Chondrocyte (in vitro differentiated cells): Measurements from ENCODE around the gene TENM3. TPM values are rescaled to one million over a fixed set of nuclear protein-coding genes. Genes with fewer than 3 reads are reported as not detected.
A peak's percentile ranks its signal among the peaks of the same experiment; 100 is the strongest.

Source experiments
- DNase-seq: peaks from one replicate; pipeline ENCODE4 v3.0.0; 2021; ENCODE audit warnings: mixed read lengths, low spot score
- H3K27ac Mint-ChIP-seq: one replicate; pipeline ENCODE4 v1.8.0; 2021; ENCODE audit warnings: mild to moderate bottlenecking, moderate library complexity, mixed read lengths; ENCODE audit not compliant: unreplicated experiment
- H3K27me3 Mint-ChIP-seq: 2 replicates; pipeline ENCODE4 v1.8.0; 2021; ENCODE audit warnings: low read depth, mixed read lengths
- H3K36me3 Mint-ChIP-seq: 2 replicates; pipeline ENCODE4 v1.8.0; 2021; ENCODE audit warnings: low read depth, mixed read lengths
- H3K4me1 Mint-ChIP-seq: 2 replicates; pipeline ENCODE4 v1.8.0; 2021; ENCODE audit warnings: low read depth, mild to moderate bottlenecking, mixed read lengths
- H3K4me3 Mint-ChIP-seq: one replicate; pipeline ENCODE4 v1.8.0; 2021; ENCODE audit warnings: mild to moderate bottlenecking, moderate library complexity, mixed read lengths; ENCODE audit not compliant: unreplicated experiment
- H3K9me3 Mint-ChIP-seq: 2 replicates; pipeline ENCODE4 v1.8.0; 2021; ENCODE audit warnings: low read depth, mixed read lengths
- total RNA-seq: library from RNA; stranded (reverse); gene quantifications from 3 replicates; pipeline ENCODE4 v1.2.1, GENCODE V29; 2021
- TF ChIP-seq, protein P1 (sequence below): fragments of 200-600 bp; sonication (generic); IDR thresholded peaks from 2 replicates; pipeline ENCODE4 v1.5.0; 2021; ENCODE audit warnings: antibody characterized with exemption, mild to moderate bottlenecking, moderate library complexity

TENM3 gene
- total RNA-seq, 1 donor from 2014 or later = 87.6 TPM

- no peaks in the 10 kb centered on the region for H3K36me3 Mint-ChIP-seq
- H3K9me3 Mint-ChIP-seq = no peaks in the 10 kb centered on the region
- H3K27ac Mint-ChIP-seq = peak overlapping the region; percentile 52
- no peak overlapping the region for H3K4me3 Mint-ChIP-seq
- TF ChIP-seq, protein P1, sequence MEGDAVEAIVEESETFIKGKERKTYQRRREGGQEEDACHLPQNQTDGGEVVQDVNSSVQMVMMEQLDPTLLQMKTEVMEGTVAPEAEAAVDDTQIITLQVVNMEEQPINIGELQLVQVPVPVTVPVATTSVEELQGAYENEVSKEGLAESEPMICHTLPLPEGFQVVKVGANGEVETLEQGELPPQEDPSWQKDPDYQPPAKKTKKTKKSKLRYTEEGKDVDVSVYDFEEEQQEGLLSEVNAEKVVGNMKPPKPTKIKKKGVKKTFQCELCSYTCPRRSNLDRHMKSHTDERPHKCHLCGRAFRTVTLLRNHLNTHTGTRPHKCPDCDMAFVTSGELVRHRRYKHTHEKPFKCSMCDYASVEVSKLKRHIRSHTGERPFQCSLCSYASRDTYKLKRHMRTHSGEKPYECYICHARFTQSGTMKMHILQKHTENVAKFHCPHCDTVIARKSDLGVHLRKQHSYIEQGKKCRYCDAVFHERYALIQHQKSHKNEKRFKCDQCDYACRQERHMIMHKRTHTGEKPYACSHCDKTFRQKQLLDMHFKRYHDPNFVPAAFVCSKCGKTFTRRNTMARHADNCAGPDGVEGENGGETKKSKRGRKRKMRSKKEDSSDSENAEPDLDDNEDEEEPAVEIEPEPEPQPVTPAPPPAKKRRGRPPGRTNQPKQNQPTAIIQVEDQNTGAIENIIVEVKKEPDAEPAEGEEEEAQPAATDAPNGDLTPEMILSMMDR = no peak
- no peak for DNase-seq
- no peaks in the 10 kb centered on the region for H3K27me3 Mint-ChIP-seq
- peaks cover 13% of the 10 kb centered on the region for H3K4me1 Mint-ChIP-seq
Observed at GRCh38 chr4:182582245-182582644, 339.0 kb downstream of the TENM3 start.

DNA sequence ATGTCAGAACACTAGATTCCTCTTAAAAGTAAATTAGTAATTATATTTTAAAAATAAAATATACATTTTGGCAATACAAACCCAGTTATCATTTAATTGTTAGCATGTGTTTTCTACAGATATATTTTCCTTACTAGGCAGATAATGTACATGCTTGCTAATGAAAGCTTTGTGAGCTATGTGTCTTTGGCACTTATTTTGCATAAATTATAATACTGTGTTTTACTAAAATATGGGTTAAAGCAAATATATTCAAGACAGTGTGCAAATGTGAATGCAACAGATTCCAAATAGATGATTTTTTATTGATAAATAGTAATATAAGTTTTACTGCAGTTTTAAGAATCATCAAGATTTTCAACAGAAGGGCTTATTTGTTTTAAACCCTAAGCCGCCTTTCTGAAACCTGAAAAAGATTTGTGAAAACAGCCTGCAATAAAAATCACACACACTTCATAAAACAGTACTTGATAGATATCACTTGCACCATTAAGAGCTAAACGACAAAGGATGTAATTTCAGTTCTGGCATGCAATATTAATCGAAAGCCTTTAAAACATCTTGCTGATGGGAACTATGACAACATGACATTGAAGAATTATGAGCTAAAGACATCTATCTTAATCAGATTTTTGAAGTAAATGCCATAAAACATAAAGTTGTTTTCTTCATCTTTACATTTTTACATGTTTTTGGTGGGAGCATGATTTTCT is 340.7 kb downstream of the TENM3 start:
- Mint-ChIP-seq H3K4me3 (no peak overlapping the region), H3K36me3 (no peaks in the 10 kb centered on the region), H3K27me3 (no peaks in the 10 kb centered on the region), H3K4me1 (peaks cover 13% of the 10 kb centered on the region), H3K27ac (no peak overlapping the region), H3K9me3 (peaks cover 3% of the 10 kb centered on the region)
- TF ChIP-seq, protein P1 = no peak
- no peak for DNase-seq

DNA sequence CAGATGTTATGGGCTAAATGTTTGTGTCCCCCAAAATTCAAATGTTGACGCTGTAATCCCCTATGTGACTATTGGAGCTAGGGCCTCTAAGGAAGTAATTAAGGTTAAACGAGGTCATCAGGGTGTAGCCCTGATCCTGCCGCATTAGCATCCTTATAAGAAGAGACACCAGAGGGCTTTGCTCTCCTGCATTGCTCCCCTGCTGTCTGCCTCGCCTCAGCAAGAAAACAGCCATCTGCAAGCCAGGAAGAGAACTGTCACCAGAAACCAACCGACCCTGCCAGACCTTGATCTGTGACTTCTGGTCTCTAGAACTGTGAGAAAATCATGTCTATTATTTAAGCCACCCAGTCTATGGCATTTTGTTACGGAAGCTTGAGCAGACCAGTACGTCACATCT is 342.1 kb downstream of the TENM3 start:
- Mint-ChIP-seq H3K4me3 (no peak overlapping the region), H3K36me3 (no peaks in the 10 kb centered on the region), H3K27me3 (no peaks in the 10 kb centered on the region), H3K27ac (no peak overlapping the region), H3K9me3 (peaks cover 3% of the 10 kb centered on the region), H3K4me1 (peaks cover 13% of the 10 kb centered on the region)
- no peak for DNase-seq
- TF ChIP-seq, protein P1 = no peak

GRCh38 chr4:182589100-182589499 is 345.9 kb downstream of the TENM3 start:
- H3K27ac Mint-ChIP-seq = no peak overlapping the region
- no peak for DNase-seq
- H3K4me1 Mint-ChIP-seq = peaks cover 16% of the 10 kb centered on the region
- TF ChIP-seq, protein P1 = no peak
- H3K4me3 Mint-ChIP-seq = no peak overlapping the region
- no peaks in the 10 kb centered on the region for H3K27me3 Mint-ChIP-seq
- H3K36me3 Mint-ChIP-seq = no peaks in the 10 kb centered on the region
- peaks cover 3% of the 10 kb centered on the region for H3K9me3 Mint-ChIP-seq

DNA sequence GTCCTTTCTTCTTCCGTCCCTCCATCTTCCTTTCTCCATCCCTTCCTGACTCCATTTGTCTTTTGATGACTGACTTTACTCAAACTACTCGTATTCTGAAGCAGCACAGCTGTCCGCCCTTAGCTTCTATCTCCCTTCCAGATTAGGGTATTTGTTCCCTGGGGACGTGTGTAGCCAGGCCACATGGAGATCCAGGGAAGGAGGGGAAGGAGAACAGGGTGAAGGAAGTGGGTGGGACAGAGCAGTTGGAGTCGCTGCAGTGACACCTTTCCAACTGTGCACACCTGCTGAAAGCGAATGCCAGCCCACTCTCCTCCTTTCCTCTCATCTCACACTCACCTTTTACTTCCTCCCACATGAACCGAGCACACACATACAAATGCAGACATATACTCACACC is 350.2 kb downstream of the TENM3 start:
- H3K36me3 Mint-ChIP-seq = no peaks in the 10 kb centered on the region
- no peak overlapping the region for H3K4me3 Mint-ChIP-seq
- H3K4me1 Mint-ChIP-seq = peaks cover 22% of the 10 kb centered on the region
- no peak for DNase-seq
- H3K9me3 Mint-ChIP-seq = no peaks in the 10 kb centered on the region
- H3K27ac Mint-ChIP-seq = peak overlapping the region; percentile 69
- no peaks in the 10 kb centered on the region for H3K27me3 Mint-ChIP-seq
- TF ChIP-seq, protein P1 = no peak
